ENCODE measurements around the gene IQSEC1. TPM values are rescaled to one million over a fixed set of nuclear protein-coding genes. Genes with fewer than 3 reads are reported as not detected.

The IQSEC1 gene
- total RNA-seq, 4 donors from 2014 or later: 24.0 to 43.0 (median 31.8) TPM

- no peaks in the 10 kb centered on the region for H3K36me3 ChIP-seq
- in situ Hi-C loops (cut with MboI; ENCODE audit: low pct_ligation_motif_present in 1 of 4, low pct_unique_long_range_greater_than_20kb in 1 of 4, low sequenced_read_pairs in 3 of 4) (loop anchor here (10.0 to 25.0 kb wide), 3 partner anchors 366 to 549 kb away; no protein-coding TSS in a partner anchor), intact Hi-C loops (cut with DNase I; ENCODE audit: low total_unique reads) (no loop called here)
- H3K4me1 ChIP-seq: peaks cover 0 to 6% (median 0%) of the 10 kb centered on the region in 4 donors
- 72 to 80% methylated on average over 2 to 14 of the region's 14 CpGs for WGBS, 2 donors (ENCODE audit: low coverage in 1 of 2)
- peak overlapping the region in 2 of 4 donors; percentile 6 to 30 for H3K27ac ChIP-seq
- H3K9me3 ChIP-seq: no peaks in the 10 kb centered on the region
- TF ChIP-seq POLR2A (IDR thresholded peaks at IDR 0.05): no peak
- no peak for TF ChIP-seq CTCF (IDR thresholded peaks at IDR 0.05)
- no peak for TF ChIP-seq POLR2AphosphoS5 (IDR thresholded peaks at IDR 0.05)
- no peak for TF ChIP-seq EP300 (IDR thresholded peaks at IDR 0.05; ENCODE audit: low read depth)
- no peak overlapping the region for H3K4me3 ChIP-seq
- DNase-seq: peak; percentile 58
- no peaks in the 10 kb centered on the region for H3K27me3 ChIP-seq
Observed at GRCh38 chr3:13088028-13089006, 15.1 kb upstream of the IQSEC1 start.

GRCh38 chr3:13087320-13087990 lies 14.2 kb upstream of the IQSEC1 start:
- TF ChIP-seq POLR2AphosphoS5 (IDR thresholded peaks at IDR 0.05) (no peak), POLR2A (IDR thresholded peaks at IDR 0.05) (no peak), CTCF (IDR thresholded peaks at IDR 0.05) (no peak), EP300 (IDR thresholded peaks at IDR 0.05; ENCODE audit: low read depth) (no peak)
- intact Hi-C loops (cut with DNase I; ENCODE audit: low total_unique reads): no loop called here

GRCh38 chr3:13086531-13086981 lies 13.3 kb upstream of the IQSEC1 start:
- no peaks in the 10 kb centered on the region for H3K9me3 ChIP-seq
- no peaks in the 10 kb centered on the region for H3K36me3 ChIP-seq
- no peaks in the 10 kb centered on the region for H3K4me1 ChIP-seq
- in situ Hi-C loops (cut with MboI; ENCODE audit: low pct_ligation_motif_present in 1 of 4, low pct_unique_long_range_greater_than_20kb in 1 of 4, low sequenced_read_pairs in 3 of 4): loop anchor here (10.0 to 25.0 kb wide), 3 partner anchors 368 to 551 kb away; no protein-coding TSS in a partner anchor
- peak; percentile 28 for DNase-seq
- TF ChIP-seq POLR2A (IDR thresholded peaks at IDR 0.05) (no peak), CTCF (IDR thresholded peaks at IDR 0.05) (no peak), EP300 (IDR thresholded peaks at IDR 0.05; ENCODE audit: low read depth) (no peak), POLR2AphosphoS5 (IDR thresholded peaks at IDR 0.05) (no peak)
- no peak overlapping the region for H3K4me3 ChIP-seq
- WGBS, 2 donors (ENCODE audit: low coverage in 1 of 2): 82% methylated on average over 7 of the region's 7 CpGs; no CpG with 5 or more reads in 1 of the 2 donors
- H3K27ac ChIP-seq: no peak overlapping the region
- H3K27me3 ChIP-seq: no peaks in the 10 kb centered on the region
- intact Hi-C loops (cut with DNase I; ENCODE audit: low total_unique reads): no loop called here

More at GRCh38 chr3:13087320-13087990, 14.2 kb upstream of the IQSEC1 start:
- Histone ChIP-seq H3K4me1 (peaks cover 0 to 3% (median 0%) of the 10 kb centered on the region in 4 donors), H3K4me3 (no peak overlapping the region), H3K27ac (peak overlapping the region in 1 of 4 donors; percentile 6), H3K36me3 (no peaks in the 10 kb centered on the region), H3K27me3 (no peaks in the 10 kb centered on the region), H3K9me3 (no peaks in the 10 kb centered on the region)
- WGBS, 2 donors (ENCODE audit: low coverage in 1 of 2): 50 to 63% methylated on average over 4 to 11 of the region's 11 CpGs
- in situ Hi-C loops (cut with MboI; ENCODE audit: low pct_ligation_motif_present in 1 of 4, low pct_unique_long_range_greater_than_20kb in 1 of 4, low sequenced_read_pairs in 3 of 4): loop anchor here (10.0 to 25.0 kb wide), 3 partner anchors 367 to 550 kb away; no protein-coding TSS in a partner anchor
- no peak for DNase-seq

GRCh38 chr3:13085846-13086179 lies 12.6 kb upstream of the IQSEC1 start:
- in situ Hi-C loops (cut with MboI; ENCODE audit: low pct_ligation_motif_present in 1 of 4, low pct_unique_long_range_greater_than_20kb in 1 of 4, low sequenced_read_pairs in 3 of 4): loop anchor here (10.0 to 25.0 kb wide), 3 partner anchors 369 to 551 kb away; no protein-coding TSS in a partner anchor
- TF ChIP-seq CTCF (IDR thresholded peaks at IDR 0.05) (no peak), POLR2AphosphoS5 (IDR thresholded peaks at IDR 0.05) (no peak), POLR2A (IDR thresholded peaks at IDR 0.05) (no peak), EP300 (IDR thresholded peaks at IDR 0.05; ENCODE audit: low read depth) (no peak)
- DNase-seq: no peak
- Histone ChIP-seq H3K4me1 (no peaks in the 10 kb centered on the region), H3K4me3 (no peak overlapping the region), H3K27me3 (no peaks in the 10 kb centered on the region), H3K27ac (no peak overlapping the region), H3K36me3 (no peaks in the 10 kb centered on the region), H3K9me3 (no peaks in the 10 kb centered on the region)
- WGBS, 2 donors (ENCODE audit: low coverage in 1 of 2): 100% methylated on average over 7 of the region's 8 CpGs; no CpG with 5 or more reads in 1 of the 2 donors
- intact Hi-C loops (cut with DNase I; ENCODE audit: low total_unique reads): no loop called here

Measured in transverse colon (tissue), 4 donors.